Central memory CD4-positive, alpha-beta T cell (primary cell): ENCODE measurements around the gene ST3GAL4.
"Not testable (repeated sequence)": the region's sequence is repeated elsewhere in the genome, so short reads cannot be mapped to it uniquely, and the experiment has no call there.

ENCODE experiments used
- DNase-seq: peaks from one replicate; pipeline ENCODE4 v3.0.0; 2022

Gene ST3GAL4

GRCh38 chr11:126366064-126366822, 10.8 kb downstream of the ST3GAL4 start:
- no peak for DNase-seq

GRCh38 chr11:126366823-126367654, 11.6 kb downstream of the ST3GAL4 start:
- not testable (repeated sequence) for DNase-seq

- not testable (repeated sequence) for DNase-seq
Observed at GRCh38 chr11:126367806-126368205, 12.3 kb downstream of the ST3GAL4 start.

- not testable (repeated sequence) for DNase-seq
Observed at GRCh38 chr11:126368336-126369119, 13.0 kb downstream of the ST3GAL4 start.

GRCh38 chr11:126370016-126370415, 14.5 kb downstream of the ST3GAL4 start:
- DNase-seq: no peak

- DNase-seq: no peak
Observed at GRCh38 chr11:126371595-126371994, 16.1 kb downstream of the ST3GAL4 start.

- DNase-seq: not testable (repeated sequence)
Observed at GRCh38 chr11:126373389-126374066, 18.0 kb downstream of the ST3GAL4 start.

- not testable (repeated sequence) for DNase-seq
Observed at GRCh38 chr11:126374562-126375300, 19.2 kb downstream of the ST3GAL4 start.

- DNase-seq: no peak
Observed at GRCh38 chr11:126375726-126376125, 20.2 kb downstream of the ST3GAL4 start.

- DNase-seq: no peak
Observed at GRCh38 chr11:126378763-126379162, 23.3 kb downstream of the ST3GAL4 start.

- DNase-seq: no peak
Observed at GRCh38 chr11:126380909-126381308, 25.4 kb downstream of the ST3GAL4 start.

GRCh38 chr11:126381960-126382359, 26.5 kb downstream of the ST3GAL4 start:
- DNase-seq: not testable (repeated sequence)

- DNase-seq: not testable (repeated sequence)
Observed at GRCh38 chr11:126382641-126383040, 27.2 kb downstream of the ST3GAL4 start.

- no peak for DNase-seq
Observed at GRCh38 chr11:126383339-126384335, 28.2 kb downstream of the ST3GAL4 start.

GRCh38 chr11:126384449-126385070, 29.1 kb downstream of the ST3GAL4 start:
- no peak for DNase-seq

GRCh38 chr11:126385991-126386728, 30.7 kb downstream of the ST3GAL4 start:
- no peak for DNase-seq

- not testable (repeated sequence) for DNase-seq
Observed at GRCh38 chr11:126386729-126387071, 31.2 kb downstream of the ST3GAL4 start.

GRCh38 chr11:126387857-126388256, 32.4 kb downstream of the ST3GAL4 start:
- no peak for DNase-seq

GRCh38 chr11:126390272-126390867, 34.9 kb downstream of the ST3GAL4 start:
- DNase-seq: no peak
